ENCODE measurements around the gene ZBTB4.

DNA sequence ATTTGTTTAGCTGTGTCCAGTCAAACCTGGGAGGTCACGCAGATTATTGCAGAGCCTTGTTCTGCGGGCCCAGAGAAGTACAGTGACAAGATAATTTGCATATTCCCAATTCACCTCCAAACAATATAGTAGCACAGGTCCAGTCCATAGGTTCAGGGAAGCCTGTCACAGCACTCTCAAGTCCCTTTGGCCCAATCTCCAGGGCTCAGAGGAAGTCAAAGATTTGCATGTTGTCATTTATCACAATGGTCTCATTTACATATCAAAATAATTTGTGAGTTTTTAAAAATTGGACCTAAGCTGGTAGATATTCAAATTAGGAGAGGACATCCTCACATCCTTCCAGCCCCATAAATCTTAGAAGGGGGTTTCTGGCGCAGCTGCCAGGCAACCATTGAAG, 11.9 kb downstream of the ZBTB4 start:
- TF ChIP-seq EZH2phosphoT487 (IDR thresholded peaks at IDR 0.05; ENCODE audit: unreplicated experiment) (no peak), CREB1 (CRISPR knock-in tag; IDR thresholded peaks at IDR 0.05; ENCODE audit: low read depth) (no peak), JUNB (IDR thresholded peaks at IDR 0.05; ENCODE audit: unreplicated experiment) (no peak)
- TF ChIP-seq, protein P1, sequence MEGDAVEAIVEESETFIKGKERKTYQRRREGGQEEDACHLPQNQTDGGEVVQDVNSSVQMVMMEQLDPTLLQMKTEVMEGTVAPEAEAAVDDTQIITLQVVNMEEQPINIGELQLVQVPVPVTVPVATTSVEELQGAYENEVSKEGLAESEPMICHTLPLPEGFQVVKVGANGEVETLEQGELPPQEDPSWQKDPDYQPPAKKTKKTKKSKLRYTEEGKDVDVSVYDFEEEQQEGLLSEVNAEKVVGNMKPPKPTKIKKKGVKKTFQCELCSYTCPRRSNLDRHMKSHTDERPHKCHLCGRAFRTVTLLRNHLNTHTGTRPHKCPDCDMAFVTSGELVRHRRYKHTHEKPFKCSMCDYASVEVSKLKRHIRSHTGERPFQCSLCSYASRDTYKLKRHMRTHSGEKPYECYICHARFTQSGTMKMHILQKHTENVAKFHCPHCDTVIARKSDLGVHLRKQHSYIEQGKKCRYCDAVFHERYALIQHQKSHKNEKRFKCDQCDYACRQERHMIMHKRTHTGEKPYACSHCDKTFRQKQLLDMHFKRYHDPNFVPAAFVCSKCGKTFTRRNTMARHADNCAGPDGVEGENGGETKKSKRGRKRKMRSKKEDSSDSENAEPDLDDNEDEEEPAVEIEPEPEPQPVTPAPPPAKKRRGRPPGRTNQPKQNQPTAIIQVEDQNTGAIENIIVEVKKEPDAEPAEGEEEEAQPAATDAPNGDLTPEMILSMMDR (conservative IDR thresholded peaks at IDR 0.05; ENCODE audit: low read depth in 2 of 2), result no peak
